Stimulated activated CD4-positive, alpha-beta T cell treated with anti-CD3 and anti-CD28 coated beads, Interleukin-1b, Interleukin-23, amount 100 ng/mL, for 48 hours (primary cell): Measurements from ENCODE around the gene CDH11.

Source experiments
- DNase-seq: peaks from one replicate; pipeline ENCODE4 v3.0.0-alpha.2; 2020

CDH11 gene

GRCh38 chr16:65121870-65122723 lies at the start of gene CDH11:
Gene CDH11, minus strand, starts transcription at chr16:65122063. Its CDS starts 117,194 bp downstream, at chr16:65004869.
- no peak for DNase-seq

GRCh38 chr16:65154321-65154720 lies 32.5 kb upstream of the CDH11 start:
- no peak for DNase-seq

GRCh38 chr16:65153365-65154105 lies 31.7 kb upstream of the CDH11 start:
- DNase-seq = no peak

GRCh38 chr16:65148804-65149203 lies 26.9 kb upstream of the CDH11 start:
- DNase-seq = no peak

DNA sequence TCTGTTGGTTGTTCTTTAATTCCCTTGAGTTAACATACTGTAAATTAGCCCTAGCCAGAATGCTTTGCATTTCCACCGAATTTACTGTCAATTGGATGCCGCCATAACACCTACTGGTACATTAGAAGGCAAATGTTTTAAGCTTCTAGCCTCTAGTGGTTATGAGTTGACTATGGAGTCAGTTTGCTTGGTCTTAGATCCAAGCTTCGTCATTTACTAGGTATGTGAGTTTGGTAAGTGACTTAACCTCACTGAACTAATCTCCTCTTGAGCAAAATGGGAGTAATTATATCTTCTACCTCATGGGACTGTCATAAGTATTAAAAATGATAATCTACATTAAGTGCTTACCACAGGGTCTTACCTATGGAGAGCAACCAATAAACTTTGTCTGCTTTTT lies 20.4 kb upstream of the CDH11 start:
- no peak for DNase-seq

DNA sequence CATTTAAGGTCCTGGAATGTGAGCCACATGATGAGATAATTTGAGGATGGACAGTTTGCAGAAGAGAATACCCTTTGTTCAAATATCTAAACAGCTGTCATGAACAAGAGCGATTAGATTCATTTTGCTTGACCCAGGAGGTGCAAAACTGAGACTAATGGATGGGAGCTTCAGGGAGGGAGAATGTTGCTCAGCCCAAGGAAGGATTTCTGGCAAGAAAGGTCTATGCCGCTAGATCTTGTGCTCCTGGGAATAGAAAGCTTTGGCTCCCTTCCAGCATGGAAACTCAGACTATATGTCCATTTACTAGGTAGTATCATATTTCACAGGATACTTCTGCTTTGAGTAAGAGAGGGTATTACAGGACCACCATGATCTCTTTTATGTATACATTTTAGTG lies 14.8 kb upstream of the CDH11 start:
- no peak for DNase-seq

- DNase-seq = no peak
These were observed 5.2 kb upstream of the CDH11 start for GRCh38 chr16:65126845-65127624.

DNA sequence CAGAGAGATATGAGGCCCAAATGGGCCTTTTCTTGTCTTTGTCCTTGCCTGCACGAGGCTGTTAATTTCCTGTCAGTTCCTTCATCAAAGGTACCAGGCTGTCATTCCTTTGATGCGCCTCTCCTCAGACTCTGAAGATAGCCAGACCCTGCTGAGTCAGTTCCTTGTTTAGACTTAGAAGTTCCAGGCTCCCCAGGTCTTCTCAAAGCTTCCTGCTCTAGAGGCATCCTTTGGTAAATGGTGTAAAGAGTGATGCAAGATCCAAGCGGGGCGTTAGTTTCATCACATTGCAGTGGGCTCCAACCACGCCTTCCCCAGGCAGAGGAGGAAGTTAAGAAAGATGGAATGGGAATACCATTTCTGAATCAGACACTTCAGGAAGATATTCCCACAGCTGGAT lies 4.0 kb upstream of the CDH11 start:
- DNase-seq = no peak

DNA sequence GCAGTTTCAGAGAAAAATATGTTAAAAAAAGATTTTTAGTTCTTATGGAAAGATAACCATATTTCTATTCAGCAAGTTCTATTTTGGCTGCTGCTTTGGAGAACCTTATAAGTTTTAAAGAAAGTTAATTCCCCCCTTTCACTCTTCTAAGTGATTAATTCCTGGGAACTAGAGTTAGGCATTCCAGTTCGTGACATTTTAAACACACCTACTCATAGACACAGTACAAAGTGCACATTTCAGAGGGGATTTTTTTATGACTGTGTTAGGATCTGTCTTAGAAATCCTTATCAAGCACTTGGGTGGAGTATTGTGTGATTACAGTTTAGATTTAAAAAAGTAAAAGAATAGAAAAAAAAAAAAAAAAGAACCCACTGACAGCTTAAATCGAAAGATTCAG lies 3.5 kb upstream of the CDH11 start:
- no peak for DNase-seq

DNA sequence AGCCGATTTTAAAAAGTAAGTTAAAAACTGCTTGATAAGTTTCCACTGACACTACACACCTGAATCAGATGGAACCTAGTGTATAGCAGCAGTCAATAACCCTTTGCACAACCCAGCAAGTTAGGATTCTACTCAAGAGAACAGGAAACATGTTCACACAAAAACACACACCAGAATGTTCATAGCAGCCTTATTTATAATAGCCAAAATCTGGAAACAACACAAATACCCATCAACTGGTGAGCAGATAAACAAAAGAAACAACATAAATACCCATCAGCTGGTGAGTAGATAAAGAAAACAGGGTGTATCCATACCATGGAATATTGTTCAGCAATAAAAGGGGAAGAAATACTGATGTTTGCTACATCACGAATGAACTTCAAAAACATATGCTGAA lies 2.7 kb upstream of the CDH11 start:
- DNase-seq = no peak

DNA sequence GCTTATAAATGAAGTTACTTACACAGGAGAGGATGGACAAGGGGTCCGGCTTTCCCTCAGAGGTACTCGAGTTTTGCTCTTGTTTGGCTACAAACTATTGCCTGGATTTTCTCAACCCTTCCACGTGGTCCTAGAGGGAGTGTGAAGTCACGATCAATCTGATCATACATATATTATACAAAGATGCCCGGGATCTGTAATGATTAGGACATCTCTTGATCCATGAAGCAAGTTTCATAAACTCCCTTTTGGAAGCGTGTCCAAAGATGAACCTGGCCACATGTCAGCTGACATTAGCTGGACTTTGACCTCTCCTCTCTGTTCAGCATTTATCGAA lies 2.3 kb upstream of the CDH11 start:
- DNase-seq = no peak

DNA sequence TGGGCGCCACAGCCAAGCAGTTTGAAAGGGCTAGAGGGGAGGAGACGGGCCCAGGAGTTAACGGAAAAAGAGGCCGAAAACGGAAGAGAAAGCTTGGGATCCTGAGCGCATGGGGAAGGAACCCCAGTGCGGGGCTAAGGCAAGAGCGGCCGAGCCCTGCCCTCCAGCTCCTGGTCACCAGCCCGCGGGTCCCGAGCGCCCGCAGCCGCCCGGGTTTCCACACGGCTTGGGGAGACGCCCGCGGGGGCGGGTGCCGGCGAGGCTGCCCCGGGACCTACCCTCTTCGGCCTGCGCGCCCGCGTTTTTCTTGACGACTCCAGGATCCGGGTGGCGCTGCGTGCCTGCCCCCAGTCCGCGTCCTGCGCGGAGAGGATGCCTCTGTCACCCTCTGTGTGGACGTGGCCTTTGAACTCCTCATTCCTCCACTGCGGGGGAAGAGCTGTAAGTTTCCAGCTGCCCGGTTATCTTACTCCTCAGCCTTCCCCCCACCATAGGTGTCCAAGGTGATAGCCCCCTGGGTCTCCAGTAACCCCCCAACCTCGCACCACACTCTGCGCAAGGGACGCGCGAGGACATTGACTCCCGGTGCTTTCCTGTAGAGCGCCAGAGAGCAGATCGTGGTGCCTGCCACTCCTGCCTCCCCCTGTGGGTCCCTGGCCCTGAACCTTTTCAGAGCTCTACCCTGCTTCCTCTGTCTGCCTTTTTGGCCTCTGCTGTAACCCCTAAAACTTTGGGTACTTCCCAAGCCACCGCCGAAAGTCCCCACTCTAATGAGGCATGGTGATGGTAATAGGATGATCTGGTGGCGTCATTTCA lies 1.7 kb upstream of the CDH11 start:
- DNase-seq = no peak

GRCh38 chr16:65122724-65123395 lies 997 bp upstream of the CDH11 start:
- no peak for DNase-seq

GRCh38 chr16:65120831-65121721 lies 787 bp downstream of the CDH11 start:
- no peak for DNase-seq

- no peak for DNase-seq
These were observed 1.4 kb downstream of the CDH11 start for GRCh38 chr16:65120461-65120830.

GRCh38 chr16:65119901-65120401 lies 1.9 kb downstream of the CDH11 start:
- DNase-seq = no peak

GRCh38 chr16:65119435-65119834 lies 2.4 kb downstream of the CDH11 start:
- DNase-seq = no peak

GRCh38 chr16:65118871-65119270 lies 3.0 kb downstream of the CDH11 start:
- no peak for DNase-seq

DNA sequence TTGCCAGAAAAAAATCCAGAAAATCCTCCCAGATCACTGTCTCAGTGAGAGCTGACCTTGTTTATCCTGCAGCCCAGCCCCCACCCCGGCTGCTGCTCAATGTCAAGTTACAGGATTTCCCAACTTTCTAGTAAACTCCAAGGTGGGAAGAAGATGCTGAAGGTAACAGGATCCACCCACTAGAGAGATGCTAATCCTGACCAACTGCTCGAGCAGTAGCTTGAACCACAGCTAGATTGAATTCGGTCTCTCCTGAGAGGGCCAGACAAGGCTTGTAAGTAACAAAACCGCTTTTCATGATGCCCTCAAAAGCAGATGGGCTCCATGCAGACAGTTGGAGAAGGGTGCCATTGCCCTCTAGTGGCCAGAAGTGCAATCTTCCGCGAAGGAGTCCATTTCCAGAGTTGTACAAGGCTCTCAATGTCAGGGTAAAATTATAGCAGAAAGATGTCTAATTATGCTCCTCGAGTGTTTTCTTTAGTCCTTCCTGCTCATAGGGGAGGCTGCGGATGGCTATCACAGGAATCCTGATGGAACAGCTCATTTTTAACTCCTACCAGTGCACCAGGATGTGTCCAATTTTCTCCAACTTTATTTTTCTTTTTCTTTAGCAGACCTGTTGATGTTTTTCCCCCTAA lies 3.9 kb downstream of the CDH11 start:
- DNase-seq = peak; percentile 32

GRCh38 chr16:65116818-65117430 lies 4.9 kb downstream of the CDH11 start:
- DNase-seq = no peak
